Colon (tissue), 2 donors: ENCODE results near the gene GABRD.

Experiments used
- FAIRE-seq: peaks from 2 replicates; lab custom pipeline; 2012; peaks lifted over from hg19 to GRCh38; lab: Jason Lieb, UNC
- donor health status: control.
- donor health status: control.

The GABRD gene

DNA sequence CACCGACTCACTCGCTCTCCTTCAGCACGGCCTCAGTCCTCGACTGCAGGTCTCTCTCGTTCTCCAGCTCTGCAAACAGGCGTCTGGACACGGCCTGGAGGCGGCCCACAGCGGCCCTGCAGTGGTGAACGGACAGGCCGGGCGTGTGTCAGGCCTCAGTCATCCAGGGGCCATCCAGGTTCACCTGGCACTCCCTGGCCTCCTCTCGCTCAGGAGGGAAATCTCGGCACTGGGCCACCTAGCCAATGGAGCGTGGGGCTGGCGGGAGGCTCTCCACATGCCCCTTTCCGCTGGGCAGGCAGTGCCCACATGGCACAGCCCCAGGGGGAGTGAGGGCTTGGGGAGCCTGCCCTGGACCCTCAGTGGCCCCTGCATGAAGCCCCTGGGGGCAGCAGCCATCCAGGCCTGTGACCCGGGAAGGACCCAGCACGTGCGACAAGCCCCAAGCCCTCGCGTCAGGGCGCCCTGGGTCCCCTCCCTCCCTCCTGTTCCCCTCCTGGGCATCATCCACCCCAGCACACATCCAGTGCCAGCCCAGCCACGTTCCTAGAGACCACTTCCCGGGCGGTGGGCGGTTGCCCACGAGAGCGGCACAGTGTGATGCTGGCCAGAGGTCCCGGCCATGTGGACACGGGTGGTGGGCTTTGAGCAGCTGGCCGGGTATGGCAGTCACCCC lies 33.6 kb upstream of the GABRD start:
- FAIRE-seq = no peak

DNA sequence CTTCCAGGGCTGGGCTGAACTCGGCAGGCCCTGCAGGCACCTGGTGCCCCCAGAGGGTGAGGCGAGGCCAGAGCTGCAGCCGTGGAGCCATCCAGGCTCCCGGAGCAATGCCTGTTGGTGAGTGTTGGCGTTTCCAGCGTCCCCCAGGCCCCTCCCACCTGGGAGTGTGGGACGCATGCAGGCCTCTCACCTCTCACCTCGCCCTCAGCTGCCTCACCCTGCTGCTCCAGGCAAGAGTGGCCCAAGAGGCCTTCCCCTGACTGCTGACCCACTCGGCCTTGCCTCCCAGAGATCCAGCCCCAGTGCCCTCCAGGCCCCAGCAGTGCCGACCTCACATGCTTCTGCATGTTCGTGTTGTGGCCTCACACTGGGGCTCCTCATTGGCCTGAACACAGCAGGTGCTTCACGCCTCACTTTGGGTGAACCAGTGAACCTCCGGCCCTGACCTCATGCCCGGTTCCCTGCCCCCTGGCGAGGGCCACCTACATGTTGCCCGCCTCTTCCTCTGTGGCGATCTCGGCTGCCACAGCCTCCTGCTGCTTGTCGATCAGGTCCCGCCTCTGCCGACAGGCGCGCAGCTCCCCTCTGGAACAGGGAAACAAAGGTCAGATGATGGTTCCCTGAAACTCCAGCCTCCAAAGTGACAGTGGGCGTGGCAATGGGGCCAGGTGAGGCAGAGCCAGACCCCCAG lies 32.5 kb upstream of the GABRD start:
- no peak for FAIRE-seq

DNA sequence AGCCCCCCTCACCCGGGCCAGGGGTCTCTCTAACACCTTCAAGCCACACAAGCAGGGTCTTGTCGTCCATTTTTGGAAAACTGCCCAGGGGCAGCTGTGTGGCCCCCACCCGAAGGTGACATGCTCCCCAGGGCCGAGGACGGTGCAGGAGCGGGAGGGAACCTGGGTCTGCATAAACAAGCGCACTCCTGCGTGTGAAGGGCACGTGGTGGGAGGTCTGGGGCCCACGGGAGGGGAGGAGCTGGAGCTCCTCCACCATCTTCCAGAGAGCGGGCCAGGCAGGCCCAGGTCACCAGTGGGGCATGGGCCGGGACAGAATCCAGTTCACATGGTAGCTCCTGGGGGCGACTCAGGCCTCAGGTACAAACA lies 32.0 kb upstream of the GABRD start:
- FAIRE-seq = no peak

DNA sequence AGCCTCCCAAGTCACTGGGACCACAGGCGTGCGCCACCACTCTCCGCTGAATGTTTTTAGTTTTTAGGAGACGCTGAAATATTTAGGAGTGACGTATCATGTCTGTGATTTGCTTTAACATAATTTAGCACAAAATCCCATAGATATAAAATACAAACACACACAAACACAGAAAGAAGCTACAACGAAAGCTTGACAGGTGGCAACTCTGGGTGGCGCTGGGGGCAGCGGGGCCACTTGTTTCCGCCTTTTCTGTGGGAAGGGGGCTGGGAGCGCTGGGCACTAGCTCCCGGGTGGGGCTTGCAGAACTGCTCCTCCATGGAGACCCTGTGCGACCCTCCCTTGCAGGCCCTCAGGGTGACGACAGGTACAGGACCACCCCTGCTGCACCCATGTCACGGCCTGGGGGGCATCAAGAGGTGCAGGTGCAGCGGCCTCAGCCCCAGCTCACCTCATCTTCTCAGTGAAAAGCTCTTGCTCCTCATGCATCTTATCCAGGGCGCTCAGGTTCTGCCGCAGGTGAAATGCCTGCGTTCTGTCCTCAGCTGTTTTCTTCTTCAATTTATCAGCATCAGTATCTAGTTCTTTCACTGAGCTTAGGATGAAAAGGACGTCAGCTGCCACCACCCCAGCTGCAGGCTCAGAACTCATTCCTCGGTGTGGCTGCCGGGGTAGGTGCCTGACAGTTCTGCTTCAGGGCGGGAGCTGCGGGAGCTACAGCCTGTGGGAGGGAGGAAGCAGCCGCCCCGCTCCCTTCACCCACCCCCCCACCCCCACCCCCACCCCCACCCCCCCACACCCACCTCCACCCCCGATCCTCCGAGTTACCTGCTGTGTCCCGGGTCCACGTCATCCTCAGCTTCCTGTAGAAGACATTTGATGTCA lies 30.8 kb upstream of the GABRD start:
- no peak for FAIRE-seq

DNA sequence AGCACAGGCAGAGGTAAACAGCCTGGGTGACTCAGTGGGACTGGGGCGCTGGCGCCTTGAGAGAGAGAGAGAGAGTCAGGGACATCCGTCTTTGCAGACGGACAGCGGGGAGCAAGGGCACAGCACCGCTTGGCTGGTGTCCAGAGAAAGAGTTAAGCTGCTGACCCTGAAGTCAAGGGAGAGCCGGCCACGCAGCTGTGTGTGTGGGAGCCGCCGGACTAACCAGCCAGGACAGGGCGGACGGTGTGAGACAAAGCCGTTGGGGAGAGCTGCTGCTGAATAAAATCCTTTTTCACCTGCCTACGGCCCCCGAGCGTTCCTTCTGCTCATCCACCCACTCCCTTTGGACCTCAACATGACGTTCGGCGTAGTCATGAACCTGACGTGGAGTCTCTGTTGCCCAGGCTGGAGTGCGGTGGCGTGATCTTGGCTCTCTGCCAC lies 30.0 kb upstream of the GABRD start:
- FAIRE-seq = no peak

DNA sequence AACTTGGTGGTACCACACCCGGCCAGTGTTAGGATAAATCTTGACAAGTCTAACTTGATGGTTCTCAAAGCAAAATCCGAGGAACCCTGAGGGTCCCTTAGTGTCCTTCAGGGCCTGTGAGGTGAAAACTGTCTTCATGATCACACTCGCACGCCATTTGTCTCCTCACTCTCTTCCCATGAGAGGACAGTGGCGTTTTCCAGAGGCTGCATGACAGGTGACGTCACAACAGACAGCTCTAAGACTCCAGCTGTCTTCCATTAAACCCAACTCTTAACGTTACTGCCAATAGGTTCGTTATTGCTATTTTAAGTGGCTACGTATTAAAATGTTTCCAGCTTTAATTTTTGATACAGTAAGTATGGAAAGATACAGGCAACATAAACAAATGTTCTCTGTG lies 29.4 kb upstream of the GABRD start:
- FAIRE-seq = no peak

DNA sequence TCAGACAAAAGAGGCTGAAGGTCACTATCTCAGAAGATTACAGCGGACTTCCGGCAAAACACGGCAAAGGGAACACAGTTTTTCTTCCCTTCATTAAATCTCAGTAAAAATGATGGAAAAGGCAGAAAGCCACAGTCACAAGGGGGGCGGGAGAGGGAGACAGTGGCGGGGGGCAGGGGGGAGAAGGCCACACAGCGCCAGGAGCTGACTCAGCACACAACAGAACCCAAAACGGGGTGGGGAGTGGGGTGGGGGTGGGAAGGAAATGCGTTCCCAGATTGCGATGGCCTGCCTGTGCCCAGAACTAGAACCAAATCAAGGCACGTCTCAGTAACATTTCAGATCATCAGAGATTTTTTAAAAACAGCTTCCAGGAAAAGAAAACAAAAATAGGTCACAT lies 28.9 kb upstream of the GABRD start:
- no peak for FAIRE-seq

DNA sequence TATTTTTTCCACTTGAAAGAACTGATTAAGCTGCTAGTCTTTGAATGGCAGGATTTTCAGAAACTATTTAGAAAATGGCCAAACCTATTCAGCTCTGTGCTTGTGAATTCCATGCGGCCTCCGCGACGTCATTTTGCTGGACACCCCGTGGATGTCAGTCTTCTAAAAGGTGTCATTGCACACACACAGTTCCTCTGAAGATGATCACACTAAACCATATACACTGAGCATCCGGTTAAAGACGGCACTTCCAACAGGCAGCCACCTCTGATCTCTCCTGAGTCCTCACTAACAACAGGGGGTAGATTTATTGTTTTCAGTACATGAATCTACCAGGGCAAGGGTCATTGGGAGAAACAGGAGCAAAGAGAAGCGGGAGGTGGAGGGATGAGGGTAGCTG lies 24.6 kb upstream of the GABRD start:
- no peak for FAIRE-seq

DNA sequence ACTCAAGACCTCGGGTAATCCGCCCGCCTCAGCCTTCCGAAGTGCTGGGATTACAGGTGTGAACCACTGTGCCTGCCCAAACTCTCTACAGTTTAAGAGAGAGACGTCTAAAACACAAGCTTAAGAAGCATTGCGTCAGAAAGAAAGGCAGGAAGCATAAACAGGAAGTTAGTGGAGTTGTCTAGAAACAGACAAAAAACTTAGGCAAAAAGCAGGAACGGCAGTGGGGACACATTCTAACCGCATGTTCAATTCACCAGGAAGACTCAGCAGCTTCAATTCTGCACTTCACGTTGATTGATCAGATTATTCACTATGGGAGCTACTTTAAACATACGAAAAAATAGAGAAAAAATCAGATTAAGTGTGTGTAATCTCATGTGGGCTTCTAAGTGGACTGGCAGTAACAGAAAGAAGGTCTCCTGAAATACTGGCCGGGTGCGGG lies 22.9 kb upstream of the GABRD start:
- no peak for FAIRE-seq

DNA sequence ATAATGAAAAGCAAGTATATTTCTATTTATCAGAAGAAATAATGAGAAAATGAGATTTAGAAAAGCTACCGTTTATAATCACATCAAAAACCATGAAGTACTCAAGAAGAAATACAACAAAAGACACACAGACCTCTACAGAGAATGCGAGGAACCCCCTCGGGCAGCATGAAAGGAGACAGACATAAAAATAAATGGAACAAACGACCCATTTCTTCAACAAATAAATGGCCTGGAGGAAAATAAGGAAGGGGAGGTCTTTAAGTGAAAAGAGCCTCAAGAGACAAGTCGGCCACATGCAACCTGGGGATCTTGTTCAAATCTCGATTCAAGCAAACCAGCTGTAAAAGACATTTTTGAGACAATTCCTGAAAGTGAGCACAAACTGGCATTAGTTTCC lies 21.6 kb upstream of the GABRD start:
- FAIRE-seq = no peak

DNA sequence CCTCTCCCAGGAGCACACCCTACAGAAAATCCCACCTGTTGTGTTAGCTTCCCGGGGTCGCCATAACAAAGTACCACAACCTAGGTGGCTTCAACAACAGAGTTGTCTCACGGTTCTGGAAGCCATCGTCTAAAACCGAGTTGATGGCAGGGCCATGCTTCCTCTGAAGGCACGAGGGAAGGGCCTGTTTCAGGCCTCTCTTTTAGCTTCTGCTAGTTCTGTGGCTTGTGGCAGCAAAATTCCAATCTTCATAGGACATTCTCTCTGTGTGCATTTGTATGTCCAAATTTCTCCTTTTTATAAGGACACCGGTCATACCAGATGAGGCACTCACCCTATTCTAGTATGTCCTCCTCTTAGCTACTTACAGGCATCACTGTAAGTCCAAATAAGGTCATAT lies 18.7 kb upstream of the GABRD start:
- FAIRE-seq = no peak

DNA sequence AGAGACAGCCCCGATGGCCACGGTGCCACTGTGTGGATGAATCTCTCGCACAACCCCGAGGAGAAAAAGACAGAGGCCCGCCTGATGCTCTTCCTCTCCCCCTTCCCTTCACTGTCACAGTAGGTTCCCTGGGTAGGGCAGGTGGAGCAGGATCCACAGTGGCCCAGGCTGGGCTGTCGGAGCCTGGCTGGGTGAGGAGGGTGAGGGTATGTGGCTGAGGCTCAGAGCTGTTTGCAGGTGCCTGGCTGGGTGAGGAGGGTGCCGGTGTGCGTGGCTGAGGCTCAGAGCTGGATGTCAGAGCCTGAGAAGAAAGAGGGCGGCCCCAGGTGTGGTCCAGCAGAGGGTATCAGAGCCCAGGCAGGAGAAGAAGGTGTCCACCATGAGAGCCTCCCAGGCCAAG lies 18.3 kb upstream of the GABRD start:
- FAIRE-seq = no peak

DNA sequence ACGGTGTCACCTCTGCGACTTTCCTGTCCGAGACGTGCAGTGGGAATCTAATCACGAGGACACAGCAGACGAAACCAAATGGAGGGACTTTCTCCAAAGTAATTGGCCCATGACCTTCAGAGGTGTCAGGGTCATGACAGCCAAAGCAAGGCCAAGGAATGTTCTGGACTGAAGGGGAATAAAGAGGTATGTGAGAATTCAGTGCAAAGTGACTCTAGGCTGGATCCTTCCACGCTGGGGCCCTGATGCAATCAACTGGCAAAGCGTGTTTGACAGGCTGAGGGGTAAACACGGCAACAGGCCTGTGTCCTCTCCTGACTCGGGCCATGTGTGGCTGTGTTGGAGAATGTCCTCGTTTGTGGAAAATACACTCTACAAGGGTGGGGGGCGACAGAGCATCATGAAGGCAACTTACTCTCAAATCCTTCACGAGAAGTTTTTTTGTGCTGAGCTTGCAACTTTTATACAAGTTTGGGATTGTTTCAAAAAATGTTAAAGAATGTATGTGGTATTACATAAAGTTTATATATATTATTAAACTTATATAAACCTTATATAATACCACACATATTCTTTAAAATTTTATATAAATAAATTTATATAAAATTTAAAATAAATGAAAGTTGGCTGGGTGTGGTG lies 17.3 kb upstream of the GABRD start:
- no peak for FAIRE-seq

DNA sequence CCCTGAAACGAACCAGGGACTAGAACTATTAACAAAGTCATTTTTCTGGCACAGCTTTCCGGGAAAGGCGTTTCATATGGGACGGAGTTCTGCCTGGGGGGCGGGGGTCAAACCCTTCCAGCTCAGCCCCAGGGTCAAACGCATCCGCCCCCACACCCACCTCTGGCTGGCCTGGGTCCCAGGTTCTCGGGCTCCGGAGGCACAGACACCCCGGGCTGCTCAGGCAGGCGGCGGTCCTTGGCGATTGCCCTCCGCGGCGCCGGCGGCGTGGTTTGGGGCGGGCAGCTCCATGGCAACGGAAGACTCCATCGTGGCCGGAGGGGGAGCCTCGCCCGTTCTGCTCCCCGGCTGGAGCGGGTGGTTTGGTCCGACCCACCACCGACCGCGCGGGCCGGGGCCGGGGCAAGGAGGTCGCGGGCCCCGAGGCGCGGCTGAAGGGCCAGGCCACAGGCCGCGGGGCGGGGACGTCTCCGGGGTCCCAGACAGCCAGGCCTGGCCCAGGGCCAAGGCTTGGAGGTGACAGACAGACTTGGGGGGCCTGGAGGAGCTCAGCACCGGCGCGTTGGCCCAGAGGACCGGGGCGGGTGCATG lies 15.5 kb upstream of the GABRD start, which contains the start of gene CFAP74:
Gene CFAP74 (minus strand): TSS at position 246 of the 591 bp plus-strand sequence. CDS start 12,830 bp downstream, outside the sequence.
- FAIRE-seq = no peak

DNA sequence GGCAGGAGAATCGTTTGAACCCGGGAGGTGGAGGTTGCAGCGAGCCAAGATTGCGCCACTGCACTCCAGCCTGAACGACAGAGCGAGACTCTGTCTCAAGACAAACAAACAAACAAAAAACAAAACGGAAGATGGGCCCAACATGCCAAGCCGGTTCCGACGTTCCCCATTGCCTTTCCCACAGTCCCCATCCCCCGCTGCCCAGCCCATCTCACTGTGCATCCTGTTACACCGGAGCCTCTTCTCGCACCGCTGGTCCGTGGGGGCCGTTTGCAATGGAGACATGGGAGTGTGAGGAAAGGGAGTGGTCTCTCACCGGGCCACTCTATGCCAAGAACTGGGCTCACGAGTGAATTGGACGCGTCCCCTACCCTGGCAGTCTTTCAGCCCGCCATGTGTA lies 14.3 kb upstream of the GABRD start:
- FAIRE-seq = no peak

DNA sequence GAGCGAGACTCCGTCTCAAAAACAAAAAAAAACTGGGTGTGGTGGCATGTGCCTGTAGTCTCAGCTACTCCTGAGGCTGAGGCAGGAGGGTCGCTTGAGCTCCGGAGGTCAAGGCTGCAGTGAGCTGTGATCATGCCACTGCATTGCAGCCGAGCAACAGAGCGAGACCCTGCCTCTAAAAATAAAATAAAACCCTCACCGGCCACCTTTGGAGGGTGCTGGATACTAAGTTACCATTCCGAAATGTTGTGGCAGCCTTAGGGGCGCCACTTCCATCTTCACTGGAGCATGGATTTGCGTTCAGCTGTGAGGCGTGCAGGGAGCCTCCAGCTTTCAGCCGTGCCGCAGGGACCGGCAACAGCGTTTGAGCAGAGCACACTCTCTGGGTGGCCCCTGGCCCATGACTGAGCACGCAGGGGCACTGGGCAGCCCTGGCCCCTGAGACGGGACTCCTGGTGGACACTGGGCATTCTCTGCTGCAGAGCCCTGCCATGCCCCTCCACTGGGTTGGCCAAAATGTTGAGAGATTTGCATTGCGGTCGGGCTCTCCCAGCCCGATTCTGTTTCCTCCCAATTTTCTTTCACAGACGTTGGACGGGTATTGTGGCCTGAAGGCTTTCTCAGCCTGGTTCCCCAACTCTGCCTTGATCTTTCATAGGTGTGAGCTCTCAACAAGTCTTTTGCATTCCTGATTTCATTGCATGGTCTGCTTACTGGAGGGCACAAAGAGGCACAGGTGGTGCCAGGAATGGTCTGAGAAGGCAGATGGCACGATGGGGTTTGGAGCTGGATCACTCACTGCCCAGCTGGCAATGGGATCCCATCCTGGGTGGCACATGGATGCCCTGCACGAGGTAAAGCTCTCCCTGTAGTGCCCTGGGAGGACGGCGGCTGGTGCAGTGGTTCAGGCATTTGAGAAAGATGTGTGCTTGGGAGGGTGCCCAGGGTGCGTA lies 9.8 kb upstream of the GABRD start:
- no peak for FAIRE-seq

DNA sequence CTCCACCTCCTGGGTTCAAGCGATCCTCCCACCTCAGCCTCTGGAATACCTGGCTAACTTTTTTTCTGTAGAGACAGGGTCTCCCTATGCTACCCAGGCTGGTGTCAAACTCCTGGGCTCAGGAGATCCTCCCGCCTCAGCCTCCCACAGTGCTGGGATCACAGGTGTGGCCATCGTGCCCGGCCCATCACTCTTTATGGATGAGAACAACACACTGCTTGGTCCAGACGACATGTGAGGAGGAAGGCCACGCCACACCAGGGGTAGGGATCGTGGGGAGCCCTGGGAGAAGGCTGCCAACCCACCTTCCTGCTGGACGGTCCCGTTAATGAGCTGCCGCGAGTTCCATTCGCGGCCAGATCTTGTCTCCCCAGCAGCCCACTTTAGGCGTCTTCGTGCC lies 5.0 kb upstream of the GABRD start:
- no peak for FAIRE-seq

DNA sequence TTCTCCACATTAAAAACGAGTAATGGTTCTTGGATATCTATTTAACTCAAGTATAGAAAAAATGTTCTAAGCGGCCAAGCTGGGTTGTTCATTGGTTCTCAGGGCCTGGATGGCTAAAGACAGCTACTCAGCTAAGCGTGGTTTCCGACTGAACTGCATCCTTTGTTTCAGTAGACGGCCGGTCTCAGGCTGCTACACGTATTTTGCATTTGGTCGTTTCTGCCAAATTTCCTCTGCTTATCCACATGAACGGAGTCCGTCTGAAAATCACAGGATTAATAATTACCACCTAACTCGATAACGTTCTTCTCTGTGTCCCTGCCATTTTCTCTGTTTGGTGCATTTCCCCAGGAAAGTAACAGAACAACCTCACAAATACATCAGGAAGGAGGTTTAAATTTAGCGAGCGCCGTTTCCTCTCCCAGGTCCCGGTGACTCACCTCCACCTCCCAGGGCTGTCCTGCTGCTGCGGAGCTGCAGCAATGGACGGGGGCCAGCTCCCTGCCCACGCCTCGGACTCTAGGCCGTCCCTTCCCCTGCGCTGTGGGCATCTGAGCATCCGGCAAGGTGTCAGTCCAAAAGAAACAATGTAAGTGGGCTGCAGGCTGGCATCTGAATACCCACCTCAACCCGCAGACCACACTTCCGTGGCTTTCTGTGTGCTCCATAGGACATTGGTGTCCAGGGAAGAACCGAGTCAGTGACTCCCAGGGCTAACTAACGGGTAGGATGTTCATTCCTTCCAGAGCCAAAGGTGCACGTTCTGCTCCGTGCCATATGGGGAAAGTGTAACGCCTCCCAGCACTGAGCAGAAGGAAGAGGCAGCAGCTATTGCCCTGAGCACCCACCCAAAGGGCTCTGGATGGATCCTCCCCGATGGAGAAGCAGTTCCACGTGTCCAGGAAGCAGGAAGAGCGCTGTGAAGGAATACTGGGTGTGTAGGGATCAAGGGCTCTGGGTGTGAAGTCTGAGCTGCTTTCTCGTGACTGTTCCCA lies 4.1 kb upstream of the GABRD start:
- FAIRE-seq = no peak

DNA sequence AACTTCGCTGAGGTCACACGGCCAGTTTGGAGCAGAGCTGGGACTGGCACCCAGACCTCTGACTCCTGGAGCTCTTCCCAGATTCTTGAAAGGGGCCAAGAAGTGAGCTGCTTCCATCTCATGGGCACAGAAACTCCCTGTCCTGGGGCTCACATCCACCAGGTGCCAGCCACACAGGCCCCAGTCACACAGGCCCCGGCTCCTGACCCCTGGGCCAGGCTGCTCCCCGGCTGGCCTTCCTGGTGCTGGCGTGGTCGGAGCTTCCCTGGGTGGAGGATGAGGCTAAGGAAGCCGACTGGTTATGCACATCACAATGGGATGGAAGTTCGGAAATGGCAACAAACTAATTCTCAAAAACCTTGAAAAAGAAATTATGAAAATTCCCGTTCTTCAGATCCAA lies 3.0 kb upstream of the GABRD start:
- no peak for FAIRE-seq
